Brain pericyte (primary cell): ENCODE data around the gene DAO.

Experiments used
- DNase-seq: peaks from one replicate; pipeline ENCODE4 v3.0.0-alpha.2; 2012; ENCODE audit warnings: low read depth, low spot score

The DAO gene

DNA sequence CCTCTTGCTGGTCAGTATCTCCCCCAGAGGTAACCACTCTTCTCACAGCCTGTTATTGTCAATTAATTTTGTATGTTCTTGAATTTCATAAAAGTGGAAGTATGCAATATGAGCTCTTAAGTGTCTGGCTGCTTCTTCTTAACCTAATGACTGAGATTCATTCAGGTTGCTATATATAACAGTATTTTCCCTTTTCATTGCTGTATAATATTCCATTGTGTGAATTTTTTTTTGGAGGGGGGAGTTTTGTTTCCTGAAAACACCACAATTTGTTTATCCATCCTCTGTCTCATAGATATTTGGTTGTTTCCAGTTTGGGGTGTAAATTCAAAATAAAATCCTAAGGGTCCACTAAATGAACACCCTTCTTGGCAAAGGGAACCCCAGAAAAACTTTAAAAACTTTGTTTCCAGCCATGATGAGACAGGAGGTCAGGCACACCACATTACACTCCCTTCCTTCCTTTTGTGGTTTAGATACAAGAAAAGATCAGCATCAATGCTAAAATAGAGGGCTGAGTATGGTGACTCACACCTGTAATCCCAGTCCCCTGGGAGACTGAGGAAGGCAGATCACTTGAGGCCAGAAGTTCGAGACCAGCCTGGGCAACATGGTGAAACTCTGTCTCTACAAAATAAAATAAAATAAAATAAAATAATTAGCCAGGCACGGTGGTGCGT lies 4.1 kb upstream of the DAO start:
- no peak for DNase-seq

GRCh38 chr12:108876550-108876949 lies 3.3 kb upstream of the DAO start:
- no peak for DNase-seq

DNA sequence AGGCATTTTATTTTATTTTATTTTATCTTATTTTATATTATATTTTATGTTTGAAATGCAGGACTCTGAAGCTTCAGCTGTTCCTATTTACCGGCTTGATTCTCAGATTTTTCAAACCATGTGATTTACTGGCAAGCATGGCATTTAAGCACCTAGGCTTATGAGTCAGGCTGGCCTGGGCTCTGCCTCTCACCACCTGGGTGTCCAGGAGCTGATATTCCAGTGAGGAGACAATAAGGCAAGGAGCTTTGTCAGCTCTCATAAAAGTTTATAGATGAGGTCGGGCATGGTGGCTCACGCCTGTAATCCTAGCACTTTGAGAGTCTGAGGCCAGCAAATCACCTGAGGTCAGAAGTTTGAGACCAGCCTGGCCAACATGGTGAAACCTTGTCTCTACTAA lies 2.1 kb downstream of the DAO start:
- DNase-seq: no peak

DNA sequence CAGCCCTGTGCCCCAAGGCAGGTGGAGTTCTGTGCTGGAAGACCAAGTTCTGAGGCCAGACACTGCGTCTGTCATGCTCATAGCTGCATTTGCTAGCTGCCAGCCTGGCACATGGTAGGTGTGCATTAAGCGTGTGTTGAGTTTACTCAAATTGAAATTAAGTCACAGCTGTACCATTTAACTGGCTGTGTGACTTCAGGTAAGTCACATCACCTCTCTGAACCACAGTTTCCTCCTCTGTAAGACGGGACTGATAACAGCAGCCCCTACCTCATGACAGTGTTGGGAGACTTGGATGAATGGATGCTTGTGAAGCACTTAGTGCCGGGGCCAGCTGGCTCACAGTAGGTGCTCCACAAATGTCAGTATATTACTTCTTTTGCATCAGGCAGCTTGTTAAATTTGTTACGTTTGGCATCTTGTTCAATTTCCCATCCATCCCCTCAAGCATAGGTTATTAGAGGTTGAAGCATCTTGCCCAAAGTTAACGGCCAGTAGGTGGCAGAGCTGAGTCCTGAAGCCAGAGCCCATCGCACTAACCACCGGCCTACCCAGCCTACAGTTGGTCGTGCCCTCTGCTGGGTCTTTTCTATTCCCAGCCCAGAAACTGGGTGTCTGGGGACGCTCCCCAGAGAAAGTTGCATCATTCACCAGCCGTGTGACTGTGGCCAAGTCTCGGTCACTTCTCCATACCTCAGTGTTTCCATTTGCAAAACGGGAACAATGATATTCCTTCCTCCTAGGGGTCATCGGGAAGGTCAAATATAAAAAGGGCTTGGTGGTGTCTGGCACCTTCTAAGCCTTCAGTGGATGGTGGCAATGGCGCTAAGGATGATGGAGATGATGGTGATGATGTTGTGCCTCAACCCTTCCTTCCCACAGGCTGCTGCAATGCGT lies 4.5 kb downstream of the DAO start:
- no peak for DNase-seq

- no peak for DNase-seq
These were observed 7.2 kb downstream of the DAO start for GRCh38 chr12:108886873-108887629.

DNA sequence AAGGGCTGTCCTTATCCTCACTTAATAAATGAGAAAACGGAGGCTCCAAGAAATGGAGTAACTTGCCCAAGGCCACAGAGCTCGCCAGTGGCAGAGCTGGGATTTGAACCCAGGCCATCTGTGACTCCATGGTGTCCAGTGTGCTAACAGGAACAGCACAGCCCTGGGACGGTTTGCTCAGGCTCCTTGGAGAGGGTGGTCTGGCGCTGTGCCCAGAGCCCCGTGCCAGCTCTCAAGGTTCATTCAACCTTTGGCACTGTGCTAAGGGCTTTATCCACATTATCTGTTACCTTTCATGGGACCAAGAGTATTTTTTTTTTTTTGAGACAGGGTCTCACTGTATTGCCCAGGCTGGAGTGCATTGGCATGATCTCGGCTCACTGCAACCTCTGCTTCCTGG lies 8.1 kb downstream of the DAO start:
- no peak for DNase-seq

- no peak for DNase-seq
These were observed 10.3 kb downstream of the DAO start for GRCh38 chr12:108890208-108890607.

- DNase-seq: no peak
These were observed 15.4 kb downstream of the DAO start for GRCh38 chr12:108895220-108895802.

DNA sequence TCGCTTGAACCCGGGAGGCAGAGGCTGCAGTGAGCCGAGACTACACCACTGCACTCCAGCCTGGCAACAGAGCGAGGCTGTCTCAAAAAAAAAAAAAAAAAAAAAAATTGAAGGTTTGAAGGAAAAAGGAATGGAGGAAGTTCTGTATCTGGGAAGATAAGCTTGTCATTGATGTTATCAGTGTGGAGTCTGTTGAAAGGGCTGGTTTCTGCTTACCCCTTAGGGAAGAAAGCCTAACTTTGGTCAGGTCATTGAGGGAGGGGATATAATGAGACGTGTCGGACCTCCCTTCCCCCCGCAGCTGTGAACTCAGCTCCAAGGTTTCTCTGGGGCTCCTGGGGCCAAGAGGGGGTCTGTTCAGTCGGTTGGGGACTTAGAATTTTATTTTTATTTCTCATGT lies 16.4 kb downstream of the DAO start:
- no peak for DNase-seq

DNA sequence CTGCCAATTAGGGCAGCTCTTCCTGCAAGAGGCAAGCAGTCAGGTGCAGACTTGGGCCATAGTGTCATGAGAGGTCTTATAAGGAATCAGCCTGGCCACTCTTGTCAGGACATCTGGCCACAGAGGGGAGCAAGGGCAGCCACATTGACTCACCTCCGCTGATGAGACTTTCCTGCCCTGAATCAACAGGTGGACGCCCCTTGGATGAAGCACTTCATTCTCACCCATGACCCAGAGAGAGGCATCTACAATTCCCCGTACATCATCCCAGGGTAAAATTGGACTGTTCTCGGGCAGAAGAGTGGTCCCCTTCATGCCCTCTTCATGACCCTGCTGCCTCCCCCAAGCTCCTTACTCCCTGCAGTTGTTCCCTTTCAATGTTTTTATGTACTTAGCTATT lies 16.9 kb downstream of the DAO start:
- DNase-seq: no peak

DNA sequence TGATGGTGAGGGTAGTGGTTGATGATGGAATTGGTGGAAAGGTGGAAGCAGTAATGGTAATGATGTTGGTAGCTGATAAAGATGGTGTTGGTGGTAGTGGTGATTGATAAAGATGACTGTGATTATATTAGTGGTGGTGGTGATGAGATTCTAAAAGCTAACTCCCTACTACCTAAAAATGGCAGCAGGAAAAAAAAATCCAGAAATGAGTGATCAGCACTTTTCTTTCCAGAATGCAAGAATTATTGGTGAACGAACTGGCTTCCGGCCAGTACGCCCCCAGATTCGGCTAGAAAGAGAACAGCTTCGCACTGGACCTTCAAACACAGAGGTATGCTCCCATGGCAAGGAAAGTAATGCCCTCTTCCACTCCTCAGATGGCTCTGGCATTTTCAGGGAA lies 19.3 kb downstream of the DAO start:
- no peak for DNase-seq

- no peak for DNase-seq
These were observed 25.8 kb downstream of the DAO start for GRCh38 chr12:108905725-108906124.

DNA sequence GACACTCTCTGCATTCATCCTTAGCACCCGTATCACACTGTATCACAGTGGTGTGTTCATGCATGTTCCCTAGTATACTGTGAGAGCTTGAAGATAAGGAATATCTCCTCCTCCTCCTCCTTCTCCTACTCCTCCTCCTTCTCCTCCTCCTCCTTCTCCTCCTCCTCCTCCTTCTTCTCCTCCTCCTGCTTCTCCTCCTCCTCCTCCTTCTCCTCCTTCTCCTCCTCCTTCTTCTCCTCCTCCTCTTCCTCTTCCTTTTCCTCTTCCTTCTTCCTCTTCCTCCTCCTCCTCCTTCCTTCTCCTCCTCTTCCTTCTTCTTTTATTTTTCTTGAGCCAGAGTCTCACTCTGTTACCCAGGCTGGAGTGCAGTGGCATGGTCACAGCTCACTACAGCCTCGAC lies 27.1 kb downstream of the DAO start:
- no peak for DNase-seq

DNA sequence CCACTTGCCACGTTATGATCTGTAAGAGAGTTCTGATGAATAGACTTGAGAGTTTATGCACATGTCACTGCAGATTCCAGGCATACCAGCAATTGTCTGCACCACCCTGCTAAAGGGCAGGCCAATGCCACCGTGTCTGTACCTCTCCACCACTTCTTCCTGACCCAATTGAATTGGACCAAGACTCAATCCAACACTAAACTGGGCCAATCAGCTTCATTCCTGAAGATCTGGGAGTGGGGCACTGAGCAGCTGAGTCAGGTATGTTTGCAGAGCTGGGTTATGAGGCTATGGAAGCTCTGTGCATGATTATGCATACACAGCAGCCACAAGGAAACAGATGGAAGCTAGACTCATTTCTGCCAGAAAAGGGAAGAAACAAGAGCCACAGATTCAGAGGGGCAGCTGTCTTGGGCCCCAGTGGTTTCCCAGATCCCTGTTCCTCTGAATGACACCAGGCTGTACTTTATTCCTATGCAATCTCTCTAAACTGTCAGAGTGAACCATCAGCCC lies 28.0 kb downstream of the DAO start:
- no peak for DNase-seq

GRCh38 chr12:108910336-108910735 lies 30.4 kb downstream of the DAO start:
- no peak for DNase-seq

- DNase-seq: no peak
These were observed 32.0 kb downstream of the DAO start for GRCh38 chr12:108911915-108912314.

DNA sequence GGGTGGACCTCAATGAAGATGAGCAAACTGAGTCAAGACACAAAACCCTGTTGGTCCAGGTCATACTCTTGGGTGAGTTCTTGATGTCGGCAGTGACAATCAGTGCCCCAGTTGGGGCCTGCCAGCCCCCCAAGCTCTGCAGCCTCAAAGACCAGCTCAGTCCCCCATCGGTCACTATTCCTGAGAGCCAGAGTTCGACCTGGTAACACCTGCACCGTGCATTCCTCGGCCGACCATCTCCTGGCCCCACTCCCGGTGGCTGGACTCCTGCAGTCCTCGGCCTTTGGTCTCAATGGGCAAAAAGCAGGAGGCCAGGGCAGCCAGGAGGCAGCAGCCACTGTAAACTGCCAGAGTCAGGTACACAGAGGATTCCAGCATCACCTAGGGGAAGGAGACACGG lies 32.5 kb downstream of the DAO start:
- no peak for DNase-seq

DNA sequence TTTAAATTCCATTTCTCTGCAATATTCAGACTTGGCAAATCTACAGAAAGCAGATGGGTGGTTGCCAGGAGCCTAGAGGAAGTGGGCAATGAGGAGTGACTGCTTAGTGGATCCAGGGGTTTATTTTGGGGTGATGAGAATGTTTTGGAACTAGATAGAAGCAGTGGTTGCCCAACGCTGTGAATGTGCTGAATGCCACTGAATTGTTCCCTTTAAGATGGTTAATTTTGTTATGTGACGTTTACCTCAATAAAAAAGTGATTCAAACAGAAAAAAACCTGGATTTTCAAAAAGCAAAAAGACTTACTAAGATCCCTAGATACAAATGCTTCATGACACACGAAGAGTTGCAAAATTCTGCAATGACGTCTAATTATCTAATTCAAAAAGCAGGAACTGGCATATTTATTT lies 34.2 kb downstream of the DAO start:
- no peak for DNase-seq

DNA sequence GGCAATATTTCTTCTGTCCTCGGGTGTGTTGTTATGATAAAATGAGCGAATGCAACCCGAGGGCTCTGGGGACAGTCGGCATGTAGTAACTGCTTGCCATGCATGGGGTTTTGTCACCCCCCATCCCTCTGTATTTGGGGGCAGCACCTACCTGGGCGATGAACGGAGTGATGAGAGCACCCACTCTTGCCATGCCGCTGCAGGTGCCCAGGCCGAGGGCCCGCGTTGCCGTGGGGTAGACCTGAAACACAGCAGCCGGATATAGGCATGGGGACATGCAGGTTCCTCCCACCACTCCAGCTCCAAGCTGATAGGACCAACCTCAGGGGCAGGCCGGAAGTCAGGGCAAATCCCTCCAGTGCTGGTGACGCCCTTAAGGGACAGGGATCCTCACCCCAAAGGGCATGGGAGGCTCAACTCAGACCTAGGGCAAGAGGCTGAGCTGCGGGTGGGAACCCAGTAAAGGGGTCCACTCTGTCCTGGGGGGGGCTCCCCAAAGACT lies 35.8 kb downstream of the DAO start:
- DNase-seq: no peak

GRCh38 chr12:108916336-108916735 lies 36.4 kb downstream of the DAO start:
- DNase-seq: no peak

DNA sequence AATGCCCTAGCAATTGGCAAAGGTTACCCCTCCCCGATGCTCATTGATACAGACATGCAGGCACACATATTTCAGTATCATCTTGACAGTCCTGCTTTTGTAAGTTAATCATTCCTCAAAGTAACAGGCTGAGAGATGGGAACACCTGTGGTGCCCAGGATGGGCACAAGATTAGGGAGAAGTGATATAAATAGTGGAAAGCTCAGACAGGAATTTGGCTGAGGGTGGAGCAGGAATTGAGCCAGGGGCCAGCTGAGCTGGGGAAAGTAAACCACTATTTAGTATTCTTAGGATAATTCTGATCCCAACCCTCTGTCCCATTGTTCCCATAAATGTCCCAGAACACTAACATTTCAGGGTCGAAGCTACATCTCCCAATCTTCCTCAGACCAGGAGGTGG lies 38.3 kb downstream of the DAO start:
- no peak for DNase-seq
